ENCODE measurements around the gene TMPRSS11E.
"Not testable (repeated sequence)": the region's sequence is repeated elsewhere in the genome, so short reads cannot be mapped to it uniquely, and the experiment has no call there.

- TF ChIP-seq POLR2A (IDR thresholded peaks at IDR 0.05; ENCODE audit: low read length); GATA1 (IDR thresholded peaks at IDR 0.05; ENCODE audit: low read depth, low read length): not testable (repeated sequence)
Measured at GRCh38 chr4:68522232-68522631, 75.0 kb downstream of the TMPRSS11E start.
